WTC11 (cell line): ENCODE measurements around the gene CCDC127. TPM values are rescaled to one million over a fixed set of nuclear protein-coding genes. Genes with fewer than 3 reads are reported as not detected.
"Not testable (repeated sequence)": the region's sequence is repeated elsewhere in the genome, so short reads cannot be mapped to it uniquely, and the experiment has no call there.

Experiments used
- ATAC-seq: fragments of 200-7000 bp; cut with Tn5 transposase; 2 replicates; pipeline ENCODE4 v1.10.0; 2021; ENCODE audit warnings: mild to moderate bottlenecking, moderate library complexity
- CTCF ChIA-PET: fragments of 300-600 bp; sonication (Branson Sonifier 250); formaldehyde crosslinking; loops from one replicate; lab custom pipeline; 2021; ENCODE audit warnings: antibody characterized with exemption; lab: Charles Lee
- POLR2A ChIA-PET: fragments of 350-600 bp; sonication (Branson Sonifier 250); formaldehyde crosslinking; loops from one replicate; lab custom pipeline; 2021; ENCODE audit warnings: antibody characterized with exemption; lab: Charles Lee
- DNase-seq: peaks from one replicate; pipeline ENCODE4 v3.0.0; 2021; ENCODE audit warnings: low spot score
- H3K27ac Mint-ChIP-seq: 2 replicates; pipeline ENCODE4 v1.8.0; 2021; ENCODE audit warnings: mixed read lengths
- H3K27me3 Mint-ChIP-seq: 2 replicates; pipeline ENCODE4 v1.8.0; 2021; ENCODE audit warnings: low read depth, mild to moderate bottlenecking, moderate library complexity, mixed read lengths
- H3K36me3 Mint-ChIP-seq: 2 replicates; pipeline ENCODE4 v1.8.0; 2021; ENCODE audit warnings: mixed read lengths
- H3K4me1 Mint-ChIP-seq: 2 replicates; pipeline ENCODE4 v1.8.0; 2022; ENCODE audit warnings: mixed read lengths
- H3K4me3 Mint-ChIP-seq: 2 replicates; pipeline ENCODE4 v1.8.0; 2021; ENCODE audit warnings: mild to moderate bottlenecking, moderate library complexity, mixed read lengths
- H3K9me3 Mint-ChIP-seq: 2 replicates; pipeline ENCODE4 v1.8.0; 2021; ENCODE audit warnings: mixed read lengths
- ATF1 ChIP-seq: sonication (generic); formaldehyde crosslinking; IDR thresholded peaks from 2 replicates; pipeline ENCODE4 v1.8.1; 2023; ENCODE audit warnings: mild to moderate bottlenecking, moderate library complexity, missing genetic modification reagents
- CBFB ChIP-seq: sonication (generic); formaldehyde crosslinking; IDR thresholded peaks from 2 replicates; pipeline ENCODE4 v1.8.1; 2022; ENCODE audit warnings: mild to moderate bottlenecking, low read depth, missing genetic modification reagents
- FOXK1 ChIP-seq: sonication (generic); formaldehyde crosslinking; IDR thresholded peaks from 2 replicates; pipeline ENCODE4 v1.8.0; 2022; ENCODE audit warnings: mild to moderate bottlenecking, moderate library complexity, missing genetic modification reagents
- GABPB1 ChIP-seq: sonication (generic); formaldehyde crosslinking; IDR thresholded peaks from 2 replicates; pipeline ENCODE4 v1.8.1; 2023; ENCODE audit warnings: mild to moderate bottlenecking, missing genetic modification reagents
- HMGXB4 ChIP-seq: sonication (generic); formaldehyde crosslinking; IDR thresholded peaks from 2 replicates; pipeline ENCODE4 v1.8.1; 2023; ENCODE audit warnings: mild to moderate bottlenecking, moderate library complexity, missing genetic modification reagents
- MAX ChIP-seq: sonication (generic); formaldehyde crosslinking; IDR thresholded peaks from 2 replicates; pipeline ENCODE4 v1.8.0; 2022; ENCODE audit warnings: mild to moderate bottlenecking, missing genetic modification reagents
- MLX ChIP-seq: sonication (generic); formaldehyde crosslinking; IDR thresholded peaks from 2 replicates; pipeline ENCODE4 v1.8.1; 2023; ENCODE audit warnings: mild to moderate bottlenecking, missing genetic modification reagents, moderate library complexity
- NFATC4 ChIP-seq: fragments of 250-450 bp; sonication (Bioruptor Pico); IDR thresholded peaks from 2 replicates; pipeline ENCODE4 v1.9.0; 2021; ENCODE audit warnings: mild to moderate bottlenecking
- NR3C1 ChIP-seq: sonication (generic); formaldehyde crosslinking; conservative IDR thresholded peaks from 2 replicates; pipeline ENCODE4 v1.8.1; 2023; ENCODE audit warnings: low read depth, mild to moderate bottlenecking, missing genetic modification reagents
- PRDM15 ChIP-seq: sonication (generic); formaldehyde crosslinking; IDR thresholded peaks from 2 replicates; pipeline ENCODE4 v1.8.0; 2022; ENCODE audit warnings: missing genetic modification reagents
- PRRX2 ChIP-seq: fragments of 250-450 bp; sonication (Bioruptor Pico); IDR thresholded peaks from 2 replicates; pipeline ENCODE4 v1.8.0; 2021; ENCODE audit warnings: mild to moderate bottlenecking
- USF1 ChIP-seq: sonication (generic); formaldehyde crosslinking; IDR thresholded peaks from 2 replicates; pipeline ENCODE4 v1.8.0; 2022; ENCODE audit warnings: mild to moderate bottlenecking, missing genetic modification reagents
- ZNF121 ChIP-seq: sonication (generic); formaldehyde crosslinking; IDR thresholded peaks from 2 replicates; pipeline ENCODE4 v1.8.0; 2023; ENCODE audit warnings: missing genetic modification reagents
- ZNF138 ChIP-seq: sonication (generic); formaldehyde crosslinking; conservative IDR thresholded peaks from 2 replicates; pipeline ENCODE4 v1.8.1; 2022; ENCODE audit warnings: mild to moderate bottlenecking, moderate library complexity, missing genetic modification reagents
- ZNF219 ChIP-seq: sonication (generic); formaldehyde crosslinking; IDR thresholded peaks from 2 replicates; pipeline ENCODE4 v1.8.0; 2023; ENCODE audit warnings: missing genetic modification reagents, mild to moderate bottlenecking, borderline replicate concordance
- ZNF396 ChIP-seq: fragments of 250-450 bp; sonication (Bioruptor Pico); IDR thresholded peaks from 2 replicates; pipeline ENCODE4 v1.8.0; 2021; ENCODE audit warnings: mild to moderate bottlenecking, moderate library complexity, borderline replicate concordance
- ZNF423 ChIP-seq: fragments of 250-450 bp; sonication (Bioruptor Pico); IDR thresholded peaks from 2 replicates; pipeline ENCODE4 v2.1.2; 2022; ENCODE audit warnings: mild to moderate bottlenecking, moderate library complexity
- ZNF671 ChIP-seq: fragments of 250-450 bp; sonication (Bioruptor Pico); IDR thresholded peaks from 2 replicates; pipeline ENCODE4 v1.8.0; 2021; ENCODE audit warnings: mild to moderate bottlenecking
- total RNA-seq: library from RNA; stranded (reverse); gene quantifications from 3 replicates; pipeline ENCODE4 v1.2.3, GENCODE V29; 2021
- TF ChIP-seq, protein P1 (sequence below): sonication (generic); formaldehyde crosslinking; IDR thresholded peaks from 2 replicates; pipeline ENCODE4 v1.8.1; 2022; ENCODE audit warnings: mild to moderate bottlenecking, moderate library complexity, missing genetic modification reagents
- TF ChIP-seq, protein P2 (sequence below): fragments of 250-450 bp; sonication (Bioruptor Pico); IDR thresholded peaks from 2 replicates; pipeline ENCODE4 v1.9.0; 2021; ENCODE audit warnings: mild to moderate bottlenecking, borderline replicate concordance
- TF ChIP-seq, protein P3 (sequence below): sonication (generic); formaldehyde crosslinking; IDR thresholded peaks from 2 replicates; pipeline ENCODE4 v1.8.1; 2022; ENCODE audit warnings: missing genetic modification reagents, borderline replicate concordance

Gene CCDC127
- total RNA-seq, 1 experiment from 2014 or later, result 5.3 TPM

DNA sequence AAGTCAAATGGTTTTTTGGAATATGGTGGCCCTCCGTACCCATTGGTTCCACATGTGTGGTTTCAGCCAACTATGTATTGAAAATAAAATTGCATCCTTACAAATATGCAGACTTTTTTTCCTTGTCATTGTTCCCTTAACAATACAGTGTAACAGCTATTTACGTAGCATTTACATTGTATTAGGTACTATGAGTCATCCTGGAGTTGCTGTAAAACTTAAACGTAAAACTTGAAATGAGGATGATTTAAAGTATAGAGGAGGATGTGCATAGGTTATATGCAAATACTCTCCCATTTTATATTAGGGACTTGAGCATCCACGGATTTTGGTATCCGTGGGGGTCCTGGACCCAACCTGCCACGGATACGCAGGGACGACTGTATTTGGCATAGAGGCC is 16.5 kb upstream of the CCDC127 start (continued):
- no peak for TF ChIP-seq GABPB1 (CRISPR knock-in tag)
- no peak for TF ChIP-seq ZNF671 (CRISPR knock-in tag)
- TF ChIP-seq NFATC4 (CRISPR knock-in tag), result no peak
- TF ChIP-seq CBFB (CRISPR knock-in tag), result no peak
- no peak for TF ChIP-seq USF1 (CRISPR knock-in tag)
- no peak for TF ChIP-seq ZNF396

DNA sequence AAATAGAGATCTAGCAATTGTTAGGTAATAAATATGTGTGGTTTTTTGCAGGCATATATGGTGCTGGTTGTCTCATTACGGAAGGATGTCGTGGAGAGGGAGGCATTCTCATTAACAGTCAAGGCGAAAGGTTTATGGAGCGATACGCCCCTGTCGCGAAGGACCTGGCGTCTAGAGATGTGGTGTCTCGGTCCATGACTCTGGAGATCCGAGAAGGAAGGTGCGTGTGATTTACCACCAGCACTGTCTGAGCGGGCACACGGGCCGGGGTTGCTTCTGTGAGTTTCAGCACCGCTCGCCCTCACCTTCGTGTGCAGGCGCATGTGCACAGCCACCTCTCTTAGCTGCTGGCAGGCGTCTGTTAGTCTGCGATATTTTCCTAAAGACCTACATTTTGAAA is 15.5 kb upstream of the CCDC127 start:
- H3K36me3 Mint-ChIP-seq, result peaks cover 79% of the 10 kb centered on the region

GRCh38 chr5:231661-232060 is 13.7 kb upstream of the CCDC127 start:
- peaks cover 10% of the 10 kb centered on the region for H3K4me1 Mint-ChIP-seq
- no peaks in the 10 kb centered on the region for H3K9me3 Mint-ChIP-seq
- no peaks in the 10 kb centered on the region for H3K27me3 Mint-ChIP-seq
- ATAC-seq (no peak), DNase-seq (no peak)
- no peak overlapping the region for H3K27ac Mint-ChIP-seq
- no peak overlapping the region for H3K4me3 Mint-ChIP-seq
- TF ChIP-seq ATF1 (no peak), MAX (CRISPR knock-in tag) (no peak), ZNF423 (no peak), PRRX2 (CRISPR knock-in tag) (no peak), NR3C1 (CRISPR knock-in tag) (no peak), PRDM15 (CRISPR knock-in tag) (no peak), ZNF138 (CRISPR knock-in tag) (no peak), FOXK1 (CRISPR knock-in tag) (no peak), ZNF219 (no peak), MLX (CRISPR knock-in tag) (no peak), ZNF121 (CRISPR knock-in tag) (no peak), HMGXB4 (CRISPR knock-in tag) (no peak)
- TF ChIP-seq, protein P1, sequence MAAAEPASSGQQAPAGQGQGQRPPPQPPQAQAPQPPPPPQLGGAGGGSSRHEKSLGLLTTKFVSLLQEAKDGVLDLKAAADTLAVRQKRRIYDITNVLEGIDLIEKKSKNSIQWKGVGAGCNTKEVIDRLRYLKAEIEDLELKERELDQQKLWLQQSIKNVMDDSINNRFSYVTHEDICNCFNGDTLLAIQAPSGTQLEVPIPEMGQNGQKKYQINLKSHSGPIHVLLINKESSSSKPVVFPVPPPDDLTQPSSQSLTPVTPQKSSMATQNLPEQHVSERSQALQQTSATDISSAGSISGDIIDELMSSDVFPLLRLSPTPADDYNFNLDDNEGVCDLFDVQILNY (CRISPR knock-in tag), result no peak
- TF ChIP-seq, protein P2, sequence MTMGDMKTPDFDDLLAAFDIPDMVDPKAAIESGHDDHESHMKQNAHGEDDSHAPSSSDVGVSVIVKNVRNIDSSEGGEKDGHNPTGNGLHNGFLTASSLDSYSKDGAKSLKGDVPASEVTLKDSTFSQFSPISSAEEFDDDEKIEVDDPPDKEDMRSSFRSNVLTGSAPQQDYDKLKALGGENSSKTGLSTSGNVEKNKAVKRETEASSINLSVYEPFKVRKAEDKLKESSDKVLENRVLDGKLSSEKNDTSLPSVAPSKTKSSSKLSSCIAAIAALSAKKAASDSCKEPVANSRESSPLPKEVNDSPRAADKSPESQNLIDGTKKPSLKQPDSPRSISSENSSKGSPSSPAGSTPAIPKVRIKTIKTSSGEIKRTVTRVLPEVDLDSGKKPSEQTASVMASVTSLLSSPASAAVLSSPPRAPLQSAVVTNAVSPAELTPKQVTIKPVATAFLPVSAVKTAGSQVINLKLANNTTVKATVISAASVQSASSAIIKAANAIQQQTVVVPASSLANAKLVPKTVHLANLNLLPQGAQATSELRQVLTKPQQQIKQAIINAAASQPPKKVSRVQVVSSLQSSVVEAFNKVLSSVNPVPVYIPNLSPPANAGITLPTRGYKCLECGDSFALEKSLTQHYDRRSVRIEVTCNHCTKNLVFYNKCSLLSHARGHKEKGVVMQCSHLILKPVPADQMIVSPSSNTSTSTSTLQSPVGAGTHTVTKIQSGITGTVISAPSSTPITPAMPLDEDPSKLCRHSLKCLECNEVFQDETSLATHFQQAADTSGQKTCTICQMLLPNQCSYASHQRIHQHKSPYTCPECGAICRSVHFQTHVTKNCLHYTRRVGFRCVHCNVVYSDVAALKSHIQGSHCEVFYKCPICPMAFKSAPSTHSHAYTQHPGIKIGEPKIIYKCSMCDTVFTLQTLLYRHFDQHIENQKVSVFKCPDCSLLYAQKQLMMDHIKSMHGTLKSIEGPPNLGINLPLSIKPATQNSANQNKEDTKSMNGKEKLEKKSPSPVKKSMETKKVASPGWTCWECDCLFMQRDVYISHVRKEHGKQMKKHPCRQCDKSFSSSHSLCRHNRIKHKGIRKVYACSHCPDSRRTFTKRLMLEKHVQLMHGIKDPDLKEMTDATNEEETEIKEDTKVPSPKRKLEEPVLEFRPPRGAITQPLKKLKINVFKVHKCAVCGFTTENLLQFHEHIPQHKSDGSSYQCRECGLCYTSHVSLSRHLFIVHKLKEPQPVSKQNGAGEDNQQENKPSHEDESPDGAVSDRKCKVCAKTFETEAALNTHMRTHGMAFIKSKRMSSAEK (CRISPR knock-in tag), result no peak
- TF ChIP-seq, protein P3, sequence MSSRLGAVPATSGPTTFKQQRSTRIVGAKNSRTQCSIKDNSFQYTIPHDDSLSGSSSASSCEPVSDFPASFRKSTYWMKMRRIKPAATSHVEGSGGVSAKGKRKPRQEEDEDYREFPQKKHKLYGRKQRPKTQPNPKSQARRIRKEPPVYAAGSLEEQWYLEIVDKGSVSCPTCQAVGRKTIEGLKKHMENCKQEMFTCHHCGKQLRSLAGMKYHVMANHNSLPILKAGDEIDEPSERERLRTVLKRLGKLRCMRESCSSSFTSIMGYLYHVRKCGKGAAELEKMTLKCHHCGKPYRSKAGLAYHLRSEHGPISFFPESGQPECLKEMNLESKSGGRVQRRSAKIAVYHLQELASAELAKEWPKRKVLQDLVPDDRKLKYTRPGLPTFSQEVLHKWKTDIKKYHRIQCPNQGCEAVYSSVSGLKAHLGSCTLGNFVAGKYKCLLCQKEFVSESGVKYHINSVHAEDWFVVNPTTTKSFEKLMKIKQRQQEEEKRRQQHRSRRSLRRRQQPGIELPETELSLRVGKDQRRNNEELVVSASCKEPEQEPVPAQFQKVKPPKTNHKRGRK (CRISPR knock-in tag), result no peak
- peaks cover 77% of the 10 kb centered on the region for H3K36me3 Mint-ChIP-seq
- ChIA-PET CTCF (no interaction called here), POLR2A (no interaction called here)

More for the DNA sequence above, 15.5 kb upstream of the CCDC127 start:
- peak overlapping the region; percentile 65 for H3K27ac Mint-ChIP-seq
- DNase-seq, H3K4me3 Mint-ChIP-seq, H3K4me1 Mint-ChIP-seq, CTCF ChIA-PET, H3K9me3 Mint-ChIP-seq, POLR2A ChIA-PET, H3K27me3 Mint-ChIP-seq, ATAC-seq: not testable (repeated sequence)
